ENCODE data around the gene XPC.

Gene XPC

GRCh38 chr3:14169871-14170270 lies 8.5 kb downstream of the XPC start:
- no peak for DNase-seq

GRCh38 chr3:14169435-14169834 lies 9.0 kb downstream of the XPC start:
- no peak for DNase-seq

DNA sequence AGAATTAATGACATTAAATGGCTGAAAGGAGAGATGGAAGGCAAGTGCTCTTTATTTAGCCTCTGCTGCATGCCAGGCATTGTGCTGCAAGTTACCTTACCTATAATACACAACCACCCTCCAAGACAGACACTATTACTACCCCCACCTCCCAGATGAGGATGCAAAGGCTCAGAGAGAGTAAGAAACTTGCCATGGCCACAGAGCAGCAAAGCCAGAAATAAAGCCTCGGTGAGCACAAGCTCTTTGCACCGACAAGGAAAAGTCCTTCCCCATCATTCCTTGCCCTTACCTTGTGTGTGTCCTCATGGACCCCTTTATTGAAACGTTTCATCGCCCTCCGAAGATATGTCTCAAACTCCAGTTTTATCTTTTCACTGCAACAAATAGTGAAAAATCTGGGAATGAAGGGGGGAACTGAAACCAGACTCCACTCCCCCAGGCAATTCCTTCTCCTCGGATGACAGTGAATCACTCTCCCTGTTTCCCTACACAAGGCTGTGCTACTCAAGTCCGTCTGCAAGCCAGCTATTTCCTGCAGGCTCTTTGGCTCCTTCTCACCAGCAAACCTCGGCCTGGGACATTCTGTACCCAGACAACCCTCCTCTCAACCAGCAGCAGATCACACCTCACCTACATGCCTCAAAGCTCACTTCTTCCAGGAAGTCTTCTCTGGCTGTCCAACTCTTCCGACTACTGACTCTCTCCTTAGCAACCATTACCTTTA lies 11.4 kb downstream of the XPC start:
- no peak for DNase-seq

DNA sequence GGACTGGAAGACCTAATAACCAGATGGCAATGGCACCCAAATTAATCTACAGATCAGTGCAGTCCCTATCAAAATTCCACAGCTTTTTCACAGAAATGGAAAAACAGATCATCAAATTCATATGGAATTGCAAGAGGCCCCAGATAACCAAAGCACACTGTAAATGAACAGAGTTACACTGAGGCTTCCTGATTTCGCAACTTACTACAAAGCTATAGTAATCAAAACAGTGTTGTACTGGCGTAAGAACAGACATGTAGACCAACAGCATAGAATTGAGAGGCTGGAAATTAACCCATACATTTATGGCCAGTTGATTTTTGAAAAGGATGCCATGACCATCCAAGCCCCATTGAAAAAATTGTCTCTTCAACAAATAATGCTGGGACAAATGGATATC lies 16.2 kb downstream of the XPC start:
- no peak for DNase-seq

DNA sequence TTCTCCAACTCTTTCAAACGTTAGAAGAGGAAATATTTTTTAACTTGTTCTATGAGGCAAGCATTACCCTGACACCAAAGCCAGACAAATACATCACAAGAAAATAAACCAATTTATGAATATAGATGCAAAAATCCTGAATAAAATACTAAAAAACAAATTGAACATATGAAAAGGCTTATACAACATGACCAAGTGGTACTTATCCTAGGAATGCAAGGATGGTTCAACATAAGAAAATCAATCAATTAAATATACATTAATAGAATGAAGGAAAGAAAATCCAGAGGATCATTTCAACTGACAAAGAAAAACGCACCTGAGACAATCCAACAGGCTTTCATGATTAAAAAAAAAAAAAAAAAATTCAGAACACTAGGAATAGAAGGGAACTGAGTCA lies 17.1 kb downstream of the XPC start:
- no peak for DNase-seq

DNA sequence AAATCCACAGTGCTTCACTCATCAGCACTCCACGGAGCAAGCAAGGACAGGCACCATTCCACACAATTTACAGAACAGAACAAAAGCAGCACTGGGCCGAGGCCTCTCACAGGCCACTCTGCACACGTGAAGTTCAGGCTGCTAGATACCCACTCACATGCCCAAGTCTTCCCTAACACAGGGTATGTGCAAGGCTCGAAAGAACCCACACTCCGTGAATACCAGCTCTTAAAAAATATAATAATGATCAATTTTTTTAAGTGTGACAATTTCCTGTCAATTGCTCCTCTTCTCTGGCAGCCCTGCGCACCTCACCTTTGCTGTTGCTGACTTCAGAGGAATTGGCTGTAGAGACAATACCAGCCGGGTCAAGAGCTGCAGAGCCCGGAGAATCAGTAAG lies 19.0 kb downstream of the XPC start:
- no peak for DNase-seq

GRCh38 chr3:14158370-14158769 lies 20.0 kb downstream of the XPC start:
- no peak for DNase-seq

DNA sequence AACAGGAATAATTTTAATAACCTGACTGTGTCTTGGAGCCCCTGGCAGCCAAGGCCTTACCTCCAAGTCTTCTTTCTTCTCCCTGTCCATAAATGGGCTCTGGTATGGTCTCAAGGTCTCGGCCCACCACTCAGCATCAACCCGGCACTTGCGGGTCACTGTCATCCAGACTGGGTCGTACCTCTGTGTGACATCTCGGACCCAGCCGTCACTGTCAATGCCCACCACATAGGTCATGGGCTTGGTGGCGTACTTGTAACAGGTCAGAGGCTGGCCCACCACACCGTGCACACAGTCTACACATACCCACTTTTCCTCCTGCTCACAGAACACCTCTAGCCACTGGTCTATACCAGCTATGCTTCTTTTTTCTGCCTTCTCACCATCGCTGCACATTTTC lies 20.4 kb downstream of the XPC start:
- DNase-seq, result no peak

DNA sequence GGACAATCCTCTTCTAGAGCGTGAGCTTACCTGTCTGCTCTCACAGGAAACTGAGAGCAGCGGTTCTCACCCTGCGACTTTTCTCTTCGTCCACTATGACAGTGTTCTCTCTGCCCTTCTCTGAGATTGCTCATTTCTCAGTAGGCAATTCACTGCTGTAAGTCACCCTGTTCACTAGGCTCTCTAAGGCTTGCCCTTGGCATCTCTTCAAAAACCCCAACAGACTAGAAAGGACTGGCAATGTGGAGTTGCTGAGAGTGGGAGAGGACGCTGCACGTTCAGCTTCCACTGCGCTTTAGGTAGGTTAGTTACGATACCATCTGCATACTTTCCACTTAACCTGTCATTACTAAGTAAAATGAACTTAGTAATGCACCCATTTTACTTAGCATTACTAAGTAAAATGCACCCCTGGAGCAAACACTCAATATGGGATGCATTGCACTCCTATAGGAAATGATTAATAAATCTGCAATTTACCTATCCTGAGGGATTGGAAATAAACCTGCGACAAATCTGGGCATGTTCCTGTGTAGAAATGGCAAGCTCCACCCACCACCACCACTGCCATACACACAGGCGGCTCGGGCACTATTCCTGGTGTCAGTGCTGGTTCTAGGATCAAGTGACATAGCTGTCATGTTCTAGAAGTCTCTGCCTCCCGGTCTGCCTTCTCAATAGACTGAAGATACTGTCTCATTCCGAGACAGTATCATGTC lies 21.4 kb downstream of the XPC start:
- DNase-seq, result no peak

DNA sequence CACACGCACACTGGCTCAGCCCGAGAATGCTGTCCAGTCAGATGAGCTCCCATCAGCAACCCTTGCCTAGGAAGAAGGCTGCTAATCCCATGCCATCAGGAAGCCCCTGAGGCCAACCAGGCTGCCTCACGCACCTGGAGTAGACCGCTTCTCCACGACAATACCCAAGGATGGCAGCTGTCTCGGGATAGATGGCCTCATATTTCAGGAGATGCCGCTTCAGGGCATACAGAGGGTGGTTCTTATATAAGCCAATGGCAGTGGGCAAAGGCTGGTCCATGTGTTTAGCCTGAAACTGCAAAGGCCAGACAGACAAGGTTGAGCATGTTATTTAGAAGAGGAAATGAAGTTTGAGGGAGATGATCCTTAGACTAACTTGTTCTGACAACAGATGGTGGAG lies 22.2 kb downstream of the XPC start:
- DNase-seq, result no peak

DNA sequence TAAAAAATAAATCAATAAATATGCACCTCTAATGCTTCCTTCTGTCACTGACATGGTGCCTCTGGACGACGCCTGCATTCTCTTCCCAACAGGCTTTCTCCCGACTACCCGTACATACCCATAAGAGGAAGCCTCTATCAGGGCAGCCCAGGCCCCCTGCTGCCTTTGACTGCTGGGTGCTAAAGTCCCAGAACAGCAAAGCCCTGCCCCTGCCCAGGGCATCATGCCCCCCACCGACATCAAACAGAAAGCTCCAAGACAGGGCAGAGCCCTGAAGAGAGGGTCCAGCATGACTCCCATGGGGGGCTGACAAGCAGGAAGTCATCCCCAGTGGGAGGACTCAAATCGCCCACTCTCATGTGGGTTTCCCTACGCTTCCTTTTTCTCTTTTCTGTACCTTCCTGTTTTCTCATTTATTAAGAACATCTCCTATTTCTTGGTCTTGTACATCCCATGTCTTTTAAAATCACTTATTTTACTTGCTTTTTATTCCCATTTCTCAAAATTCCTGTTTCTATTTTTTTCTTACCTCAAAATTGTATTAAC lies 23.4 kb downstream of the XPC start:
- DNase-seq, result no peak

GRCh38 chr3:14154276-14154675 lies 24.1 kb downstream of the XPC start:
- DNase-seq, result no peak

GRCh38 chr3:14153663-14154062 lies 24.7 kb downstream of the XPC start:
- no peak for DNase-seq

- DNase-seq, result no peak
Observed at GRCh38 chr3:14152963-14153355, 25.4 kb downstream of the XPC start.

- no peak for DNase-seq
Observed at GRCh38 chr3:14152233-14152962, 26.0 kb downstream of the XPC start.

DNA sequence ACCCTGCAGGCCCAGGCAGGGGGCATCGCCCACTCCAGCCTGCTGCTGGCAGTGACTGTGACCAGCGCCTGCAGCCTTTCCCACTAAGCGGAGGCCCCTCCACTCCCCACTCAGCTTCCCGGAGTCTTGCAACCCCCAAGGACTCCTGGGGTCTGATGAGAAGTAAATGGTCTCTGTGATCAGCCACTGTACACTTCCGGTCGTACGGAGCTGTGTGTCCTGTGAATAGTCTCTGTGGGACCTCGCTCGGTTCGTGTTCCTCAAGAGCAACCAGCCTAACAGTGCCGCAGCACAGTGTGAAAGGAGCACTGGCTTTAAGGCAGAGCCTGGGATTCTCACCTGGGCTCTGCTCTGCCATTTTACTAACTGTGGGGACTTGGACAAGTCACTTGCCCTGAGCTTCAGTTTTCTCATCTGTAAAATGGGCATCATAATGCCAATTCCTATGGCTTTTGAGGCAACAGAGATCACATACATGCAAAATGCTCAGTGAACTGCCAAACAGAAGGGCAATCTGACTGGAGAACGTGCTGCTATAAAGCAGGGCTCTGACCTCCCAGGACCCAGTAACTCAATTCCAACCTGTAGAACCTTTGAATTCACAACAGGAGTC lies 26.8 kb downstream of the XPC start:
- no peak for DNase-seq

GRCh38 chr3:14150491-14151230 lies 27.7 kb downstream of the XPC start:
- DNase-seq, result no peak

- no peak for DNase-seq
Observed at GRCh38 chr3:14150078-14150477, 28.3 kb downstream of the XPC start.

DNA sequence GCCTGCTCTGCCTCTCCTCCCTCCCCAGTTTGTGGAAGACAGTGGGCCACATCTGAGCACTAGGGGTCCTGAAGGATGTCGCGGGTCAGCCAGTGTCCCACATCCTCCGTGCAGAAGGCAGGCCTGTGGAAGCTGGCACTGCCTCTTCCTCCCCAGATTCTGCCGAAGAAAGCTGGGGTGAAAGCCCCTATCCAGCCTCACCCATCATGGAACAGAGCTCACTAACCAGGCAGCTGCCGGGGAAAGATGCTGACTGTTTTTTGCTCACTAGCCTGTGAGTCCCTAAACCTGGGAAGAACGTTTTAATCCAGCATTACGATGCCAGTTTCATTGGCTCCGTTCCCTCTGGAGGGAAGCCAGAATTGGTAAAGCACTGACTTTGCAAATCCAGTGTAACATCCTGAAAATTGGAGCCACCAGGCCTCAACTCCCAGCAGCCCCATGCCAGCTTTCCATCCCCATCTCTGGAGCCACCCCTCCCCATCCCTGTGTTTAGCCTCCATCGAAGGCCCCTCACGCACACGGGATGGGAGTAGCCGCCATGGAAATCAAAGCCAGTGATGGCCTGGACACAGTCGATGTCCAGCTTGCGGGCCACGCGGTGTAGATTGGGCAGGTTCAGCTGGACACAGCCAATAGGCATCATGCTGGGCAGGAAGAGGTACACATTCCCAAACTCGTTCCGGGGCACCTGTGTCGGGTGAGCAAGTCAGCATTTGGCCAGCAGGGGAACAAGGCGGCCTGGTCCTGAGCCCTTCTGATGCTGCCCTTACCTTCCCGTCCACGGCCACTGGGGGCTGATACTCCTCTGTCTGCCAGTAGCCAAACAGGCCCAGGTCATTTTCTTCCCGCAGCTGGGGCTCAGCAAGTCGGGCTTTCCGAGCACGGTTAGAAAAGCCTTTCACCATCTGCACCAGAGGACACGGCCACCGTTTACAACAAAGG lies 30.1 kb downstream of the XPC start:
- DNase-seq, result no peak

GRCh38 chr3:14147617-14148016 lies 30.8 kb downstream of the XPC start:
- no peak for DNase-seq

DNA sequence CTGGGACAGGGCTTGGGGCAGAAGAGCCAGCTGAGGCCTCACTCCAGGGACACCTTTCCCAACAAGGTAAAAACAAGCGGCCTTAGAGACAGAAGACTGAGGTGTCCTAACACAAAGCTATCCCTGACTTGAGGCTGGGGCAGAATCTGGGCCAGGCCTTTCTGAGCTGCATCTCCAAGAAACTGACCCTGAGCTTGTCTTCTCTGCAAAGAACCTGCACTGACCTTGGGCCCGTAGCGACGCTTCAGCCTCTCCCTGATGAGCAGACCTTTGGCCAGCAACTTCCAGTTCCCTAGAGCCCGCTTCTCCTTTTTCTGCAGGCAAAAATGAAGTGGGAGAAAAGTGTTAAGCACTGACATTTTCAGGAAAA lies 31.4 kb downstream of the XPC start:
- DNase-seq, result no peak
